ENCODE measurements around the gene SRSF8.
"Not testable (repeated sequence)": the region's sequence is repeated elsewhere in the genome, so short reads cannot be mapped to it uniquely, and the experiment has no call there.

Gene SRSF8

GRCh38 chr11:95095858-95096587, 29.3 kb downstream of the SRSF8 start:
- DNase-seq (ENCODE audit: low read depth in 3 of 3), result no peak

- DNase-seq (ENCODE audit: low read depth in 3 of 3), result no peak
Measured at GRCh38 chr11:95097209-95097608, 30.5 kb downstream of the SRSF8 start.

- no peak for DNase-seq (ENCODE audit: low read depth in 3 of 3)
Measured at GRCh38 chr11:95098826-95099225, 32.1 kb downstream of the SRSF8 start.

- DNase-seq (ENCODE audit: low read depth in 3 of 3), result no peak
Measured at GRCh38 chr11:95100191-95100648, 33.5 kb downstream of the SRSF8 start.

GRCh38 chr11:95100856-95101507, 34.3 kb downstream of the SRSF8 start:
- no peak for DNase-seq (ENCODE audit: low read depth in 3 of 3)

GRCh38 chr11:95101935-95102334, 35.2 kb downstream of the SRSF8 start:
- DNase-seq (ENCODE audit: low read depth in 3 of 3), result no peak

- DNase-seq (ENCODE audit: low read depth in 3 of 3), result no peak
Measured at GRCh38 chr11:95102733-95103132, 36.0 kb downstream of the SRSF8 start.

- DNase-seq (ENCODE audit: low read depth in 3 of 3), result no peak
Measured at GRCh38 chr11:95103701-95104100, 37.0 kb downstream of the SRSF8 start.

- no peak for DNase-seq (ENCODE audit: low read depth in 3 of 3)
Measured at GRCh38 chr11:95104121-95104830, 37.6 kb downstream of the SRSF8 start.

GRCh38 chr11:95104856-95105255, 38.1 kb downstream of the SRSF8 start:
- no peak for DNase-seq (ENCODE audit: low read depth in 3 of 3)

GRCh38 chr11:95108159-95108611, 41.5 kb downstream of the SRSF8 start:
- no peak for DNase-seq (ENCODE audit: low read depth in 3 of 3)

GRCh38 chr11:95108671-95109551, 42.2 kb downstream of the SRSF8 start:
- DNase-seq (ENCODE audit: low read depth in 3 of 3), result no peak

- DNase-seq (ENCODE audit: low read depth in 3 of 3), result not testable (repeated sequence)
Measured at GRCh38 chr11:95111471-95111870, 44.8 kb downstream of the SRSF8 start.

GRCh38 chr11:95111923-95112540, 45.3 kb downstream of the SRSF8 start:
- no peak for DNase-seq (ENCODE audit: low read depth in 3 of 3)

- no peak for DNase-seq (ENCODE audit: low read depth in 3 of 3)
Measured at GRCh38 chr11:95115597-95115996, 48.9 kb downstream of the SRSF8 start.

- DNase-seq (ENCODE audit: low read depth in 3 of 3), result no peak
Measured at GRCh38 chr11:95119361-95120060, 52.8 kb downstream of the SRSF8 start.

Measured in stimulated activated CD4-positive, alpha-beta T cell treated with anti-CD3 and anti-CD28 coated beads, TNF-alpha, amount 100 ng/mL, for 24 hours (primary cell).